Measurements from ENCODE around the gene LYRM2. TPM values are rescaled to one million over a fixed set of nuclear protein-coding genes. Genes with fewer than 3 reads are reported as not detected.
"Not testable (repeated sequence)": the region's sequence is repeated elsewhere in the genome, so short reads cannot be mapped to it uniquely, and the experiment has no call there.

LYRM2 gene
- total RNA-seq, 1 experiment from 2014 or later: 46.6 TPM

DNA sequence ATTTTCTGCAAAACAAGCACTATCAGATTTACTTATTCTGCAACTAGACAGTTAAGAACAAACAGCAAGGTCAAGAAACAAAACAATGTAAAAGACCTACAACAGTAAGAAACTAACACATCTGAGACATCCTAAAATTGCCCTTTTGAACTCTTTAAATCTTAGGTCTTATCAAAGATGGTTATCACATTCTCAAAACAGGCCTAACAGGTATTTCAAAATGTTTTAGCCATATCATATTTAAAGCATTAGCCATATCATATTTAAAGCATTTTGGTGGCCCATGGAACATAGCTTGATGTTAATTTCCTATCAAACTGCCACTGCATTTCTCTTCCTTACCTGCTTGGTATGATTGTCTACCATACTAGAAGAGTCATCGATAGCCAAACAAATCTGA lies 11.1 kb upstream of the LYRM2 start:
- no peak for DNase-seq (ENCODE audit: low read depth)

DNA sequence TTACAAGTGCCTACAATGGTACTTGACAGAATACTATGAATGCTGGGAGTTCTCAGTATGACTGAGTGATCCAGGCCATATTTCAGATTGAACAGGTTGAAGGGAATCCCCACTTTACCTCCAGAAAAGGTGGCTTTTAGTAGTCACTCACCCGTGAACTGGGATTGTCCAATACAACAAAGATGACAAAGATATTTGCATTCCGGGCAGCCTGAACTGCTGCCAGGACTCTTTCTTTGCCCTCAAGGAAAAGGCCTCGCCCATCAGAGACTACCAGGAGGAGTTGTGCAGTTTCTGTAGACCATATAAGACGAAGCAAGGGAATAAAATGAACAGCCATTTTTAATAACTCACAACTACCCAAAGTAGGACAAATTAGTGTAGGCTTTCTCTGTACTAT lies 6.3 kb upstream of the LYRM2 start:
- DNase-seq (ENCODE audit: low read depth): no peak

DNA sequence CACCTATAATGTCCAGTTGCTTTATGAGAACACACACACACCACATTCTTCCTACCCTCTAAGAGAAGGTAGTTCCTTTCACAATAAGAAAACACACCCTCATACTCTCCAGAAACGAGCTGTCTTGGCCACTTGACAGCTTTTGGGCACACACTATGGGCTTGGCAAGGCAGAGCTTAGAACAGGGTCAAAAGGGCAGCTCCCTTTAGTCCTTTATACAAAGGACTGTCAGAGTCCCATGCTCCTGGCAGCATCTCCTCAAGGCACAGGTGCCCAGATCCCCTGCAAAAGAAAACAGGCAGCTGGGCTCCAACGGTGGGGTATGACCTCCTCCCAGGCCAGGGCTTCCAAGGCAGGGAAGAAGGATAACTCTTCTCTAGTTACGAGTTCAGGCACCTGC lies 4.9 kb upstream of the LYRM2 start:
- DNase-seq (ENCODE audit: low read depth): no peak

DNA sequence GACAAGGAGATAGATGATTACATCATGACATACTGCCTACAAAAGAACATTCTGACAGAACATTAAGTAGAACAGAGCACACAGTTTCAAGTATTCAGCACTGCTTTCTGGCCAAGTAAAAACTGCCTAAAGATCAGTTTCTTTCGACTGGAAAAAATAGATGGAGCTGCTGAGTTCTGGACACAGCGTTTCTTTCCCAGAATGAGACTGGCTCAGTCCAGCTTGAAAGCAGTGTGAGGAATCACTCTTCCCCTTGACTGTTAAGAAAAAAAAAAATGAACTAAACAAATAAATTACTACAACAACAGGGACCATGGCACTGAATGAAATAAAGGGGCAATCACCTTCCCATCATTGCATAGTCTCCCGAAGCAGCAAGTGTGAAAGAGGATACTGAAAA lies 4.4 kb upstream of the LYRM2 start:
- DNase-seq (ENCODE audit: low read depth): no peak

DNA sequence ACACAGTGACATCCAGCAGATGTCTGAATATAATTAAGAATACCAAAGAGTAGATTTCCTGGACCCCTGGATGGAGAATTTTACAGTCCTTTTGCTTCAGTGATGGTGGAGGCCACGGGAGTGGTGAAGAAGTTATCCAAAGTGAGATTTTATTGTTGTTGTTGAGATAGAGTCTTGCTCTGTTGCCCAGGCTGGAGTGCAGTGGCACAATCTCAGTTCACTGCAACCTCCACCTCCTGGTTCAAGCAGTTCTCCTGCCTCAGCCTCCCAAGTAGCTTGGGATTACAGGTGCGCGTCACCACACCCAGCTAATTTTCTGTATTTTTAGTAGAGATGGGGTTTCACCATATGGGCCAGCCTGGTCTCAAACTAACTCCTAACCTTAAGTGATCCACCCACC lies 3.0 kb upstream of the LYRM2 start:
- DNase-seq (ENCODE audit: low read depth): not testable (repeated sequence)

DNA sequence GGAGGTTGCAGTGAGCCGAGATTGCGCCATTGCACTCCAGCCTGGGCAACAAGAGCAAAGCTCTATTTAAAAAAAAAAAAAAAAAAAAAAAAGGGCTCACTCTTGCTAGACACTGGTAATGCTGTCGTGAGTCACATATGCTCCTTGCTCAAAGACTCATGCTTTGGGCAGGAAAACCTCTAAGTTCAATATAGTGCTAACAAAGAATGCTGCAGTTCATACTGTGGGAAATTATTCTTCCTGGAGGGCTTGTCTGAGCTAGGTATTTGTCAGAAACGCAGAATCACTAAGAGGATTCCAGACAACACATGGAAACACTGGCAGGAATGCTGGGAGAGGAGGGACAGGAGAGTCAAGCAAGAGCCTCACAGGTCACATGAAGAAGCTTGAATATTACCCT lies 2.3 kb upstream of the LYRM2 start:
- peak; percentile 2 for DNase-seq (ENCODE audit: low read depth)

DNA sequence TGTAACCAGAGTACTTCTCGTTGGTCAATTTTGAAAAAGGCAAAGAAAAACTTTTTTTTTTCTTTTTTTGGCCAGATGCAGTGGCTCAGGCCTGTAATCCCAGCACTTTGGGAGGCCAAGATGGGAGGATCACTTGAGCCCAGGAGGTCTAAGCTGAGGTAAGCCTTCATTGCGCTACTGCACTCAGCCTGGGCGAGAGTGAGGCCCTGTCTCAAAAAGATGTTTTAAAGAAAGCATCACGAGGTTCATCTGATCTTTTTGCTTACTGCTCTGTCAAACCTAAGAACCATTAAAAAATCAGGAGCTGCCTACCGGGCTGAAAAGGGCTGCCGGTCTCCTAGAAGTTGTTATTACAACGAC lies 607 bp downstream of the LYRM2 start:
- DNase-seq (ENCODE audit: low read depth): no peak

DNA sequence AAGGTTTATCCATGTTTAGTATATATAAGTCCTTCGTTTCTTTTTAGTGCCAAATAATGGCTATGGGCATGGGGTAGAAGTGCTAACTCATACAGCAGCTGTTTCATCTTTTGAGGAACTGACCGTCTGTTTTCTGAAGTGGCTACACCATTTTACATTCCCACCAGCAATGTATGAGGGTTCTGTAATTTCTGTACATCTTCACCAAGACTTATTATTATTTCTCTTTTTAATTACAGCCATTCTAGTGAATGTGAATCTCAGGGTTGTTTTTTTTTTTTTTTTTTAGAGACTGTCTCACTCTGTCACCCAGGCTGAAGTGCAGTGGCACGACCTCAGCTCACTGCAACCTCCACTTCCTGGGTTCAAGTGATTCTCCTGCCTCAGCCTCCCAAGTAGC lies 2.1 kb downstream of the LYRM2 start:
- DNase-seq (ENCODE audit: low read depth): not testable (repeated sequence)

DNA sequence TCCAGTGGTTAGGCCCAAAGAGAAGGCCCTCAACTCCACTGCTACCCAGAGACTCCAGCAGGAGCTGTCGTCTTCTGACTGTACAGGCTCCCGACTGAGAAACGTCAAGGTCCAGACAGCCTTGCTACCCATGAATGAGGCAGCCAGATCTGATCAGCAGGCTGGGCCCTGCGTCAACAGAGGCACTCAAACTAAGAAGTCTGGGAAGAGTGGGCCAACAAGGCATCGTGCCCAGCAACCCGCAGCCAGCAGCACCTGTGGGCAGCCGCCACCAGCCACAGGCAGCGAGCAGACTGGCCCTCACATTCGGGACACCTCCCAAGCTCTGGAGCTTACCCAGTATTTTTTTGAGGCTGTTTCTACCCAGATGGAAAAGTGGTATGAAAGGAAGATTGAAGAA lies 8.1 kb downstream of the LYRM2 start:
- DNase-seq (ENCODE audit: low read depth): no peak

DNA sequence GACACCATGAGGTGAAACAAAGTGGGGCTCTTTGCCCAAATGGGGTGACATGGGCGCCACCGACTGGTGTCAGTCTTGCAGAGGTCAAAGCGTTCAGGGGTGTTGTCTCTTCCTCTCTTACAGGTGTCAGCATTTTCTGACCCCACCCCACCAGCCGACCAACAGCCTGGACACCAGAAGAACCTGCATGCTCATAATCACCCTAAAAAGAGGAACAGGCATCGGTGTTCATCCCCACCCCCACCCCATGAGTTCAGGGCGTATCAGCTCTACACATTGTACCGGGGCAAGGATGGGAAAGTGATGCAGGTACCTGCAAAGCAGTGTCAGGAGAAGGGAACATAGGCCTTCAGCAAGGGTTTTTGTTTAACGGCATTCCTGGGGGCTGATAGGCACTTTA lies 14.8 kb downstream of the LYRM2 start:
- no peak for DNase-seq (ENCODE audit: low read depth)

DNA sequence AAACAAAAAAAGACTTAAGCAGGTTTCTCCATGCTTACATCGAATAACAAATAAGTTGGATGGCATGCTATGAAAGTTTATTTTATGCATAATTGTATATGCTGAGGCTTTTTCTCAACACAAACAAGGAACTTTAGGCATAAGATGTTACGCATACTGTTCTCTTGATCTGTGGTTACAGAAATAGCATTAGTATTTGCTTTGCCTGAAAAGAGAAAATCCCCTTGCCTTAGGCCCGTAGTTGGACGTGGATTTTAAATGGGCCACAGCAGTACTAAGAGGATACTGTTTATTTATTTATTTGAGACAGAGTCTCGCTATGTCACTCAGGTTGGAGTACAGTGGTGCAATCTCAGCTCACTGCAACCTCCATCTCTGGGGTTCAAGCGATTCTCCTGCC lies 19.0 kb downstream of the LYRM2 start:
- DNase-seq (ENCODE audit: low read depth): no peak

DNA sequence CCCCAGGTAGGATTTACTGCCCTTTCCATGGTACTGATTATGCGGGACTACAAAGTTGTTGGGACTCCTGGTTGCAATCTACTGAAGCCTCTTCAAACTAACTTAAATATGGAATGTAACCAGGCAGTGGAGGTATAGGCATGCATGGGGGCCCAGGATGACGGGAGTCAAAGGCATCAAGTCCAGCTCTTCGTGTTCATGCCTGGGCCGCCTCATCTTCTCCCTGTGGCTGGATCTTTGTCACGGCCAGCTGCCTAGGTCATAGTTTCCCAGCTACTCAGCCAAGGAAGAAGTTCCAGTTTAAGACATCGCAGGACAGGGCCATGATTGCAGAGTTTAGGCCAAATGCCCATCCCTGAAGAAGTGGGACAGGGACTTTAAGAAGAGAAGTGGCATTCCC lies 20.5 kb downstream of the LYRM2 start:
- no peak for DNase-seq (ENCODE audit: low read depth)

DNA sequence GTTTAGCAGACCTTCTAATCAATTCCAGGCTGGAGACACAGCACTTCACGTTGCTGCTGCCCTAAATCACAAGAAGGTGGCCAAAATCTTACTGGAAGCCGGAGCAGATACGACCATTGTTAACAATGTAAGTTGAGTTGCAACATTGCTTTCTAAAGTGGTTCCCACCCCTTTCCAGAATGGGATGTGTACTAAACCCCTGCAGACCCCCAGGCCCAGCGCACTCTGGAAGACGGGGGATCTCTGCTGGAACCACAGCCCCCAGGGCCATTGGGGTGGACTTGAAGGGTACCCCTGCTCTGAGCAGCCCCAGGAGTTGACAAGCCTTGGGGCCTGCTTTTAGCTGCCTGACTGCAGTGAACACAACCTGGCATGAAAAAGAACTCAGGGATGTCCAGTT lies 22.0 kb downstream of the LYRM2 start:
- no peak for DNase-seq (ENCODE audit: low read depth)

DNA sequence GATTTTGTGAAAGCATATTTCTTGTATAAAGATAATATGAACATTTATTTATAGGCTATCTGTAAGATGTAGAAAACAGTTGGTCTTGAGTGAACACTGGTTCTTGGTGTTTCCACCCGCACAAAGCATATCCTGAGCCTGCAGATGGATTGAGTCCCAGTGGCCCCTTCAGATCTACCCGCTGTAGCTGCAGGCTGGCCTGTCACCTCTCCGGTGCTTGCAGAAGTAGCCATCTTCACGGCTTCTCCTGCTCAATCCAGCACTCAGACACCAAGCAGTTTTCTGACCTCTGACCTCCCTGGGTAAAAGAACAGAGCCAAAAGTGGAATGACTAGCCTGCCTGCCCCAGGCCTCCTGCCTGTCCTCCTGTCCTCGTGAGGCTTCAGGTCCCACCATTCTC lies 22.7 kb downstream of the LYRM2 start:
- no peak for DNase-seq (ENCODE audit: low read depth)

DNA sequence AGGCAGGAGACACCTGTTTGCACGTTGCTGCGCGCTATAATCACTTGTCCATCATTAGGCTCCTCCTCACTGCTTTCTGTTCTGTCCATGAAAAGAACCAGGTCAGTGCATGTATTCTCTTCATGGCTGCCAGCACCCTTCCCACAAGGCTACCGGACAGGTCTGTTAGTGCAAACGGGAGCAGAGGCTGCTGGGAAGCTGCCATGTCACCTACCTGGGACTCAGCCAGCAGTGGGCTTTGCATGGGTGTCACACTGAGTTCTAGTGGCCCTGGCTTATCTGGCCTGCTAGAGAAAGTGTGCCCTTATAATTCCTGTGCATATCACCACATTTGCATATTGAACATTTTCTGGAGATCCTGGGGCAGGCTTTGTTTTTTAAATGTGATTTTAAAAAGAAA lies 24.8 kb downstream of the LYRM2 start:
- no peak for DNase-seq (ENCODE audit: low read depth)

DNA sequence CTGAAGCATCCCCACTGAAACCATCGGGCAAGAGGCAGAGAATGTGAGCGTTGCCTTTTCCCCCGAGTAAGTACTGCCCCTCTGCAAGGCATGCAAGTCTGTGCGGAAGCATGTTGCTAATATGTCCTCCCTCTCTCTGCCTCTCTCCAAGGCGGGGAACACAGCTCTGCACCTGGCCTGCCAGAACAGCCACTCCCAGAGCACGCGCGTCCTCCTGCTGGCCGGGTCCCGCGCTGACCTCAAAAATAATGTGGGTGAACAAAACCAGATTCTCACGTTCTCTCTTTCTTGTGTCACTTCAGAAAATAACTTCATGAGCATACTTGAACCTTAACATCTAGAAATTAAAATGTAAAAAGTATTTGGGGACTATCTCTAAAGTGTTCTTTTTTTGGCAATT lies 26.4 kb downstream of the LYRM2 start:
- no peak for DNase-seq (ENCODE audit: low read depth)

DNA sequence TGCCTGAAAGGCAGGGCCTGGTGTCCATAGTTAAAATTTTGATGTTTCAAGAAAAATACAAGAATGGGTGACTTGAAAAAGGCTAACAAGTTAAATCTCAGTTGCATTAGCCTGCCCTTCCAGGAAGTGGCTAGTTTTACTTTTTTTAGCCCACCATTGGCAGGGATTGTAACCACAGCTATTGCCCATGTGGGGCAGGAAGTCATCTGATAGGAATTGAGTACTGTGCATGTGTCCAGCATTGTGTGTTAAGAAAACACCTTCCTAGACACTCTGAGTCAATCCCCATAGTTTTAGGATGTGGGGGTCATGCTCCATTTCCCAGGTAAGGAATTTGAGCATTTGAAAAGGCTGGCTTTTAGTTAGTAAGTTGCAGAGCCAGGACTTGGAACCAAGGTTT lies 26.9 kb downstream of the LYRM2 start:
- peak; percentile 10 for DNase-seq (ENCODE audit: low read depth)

DNA sequence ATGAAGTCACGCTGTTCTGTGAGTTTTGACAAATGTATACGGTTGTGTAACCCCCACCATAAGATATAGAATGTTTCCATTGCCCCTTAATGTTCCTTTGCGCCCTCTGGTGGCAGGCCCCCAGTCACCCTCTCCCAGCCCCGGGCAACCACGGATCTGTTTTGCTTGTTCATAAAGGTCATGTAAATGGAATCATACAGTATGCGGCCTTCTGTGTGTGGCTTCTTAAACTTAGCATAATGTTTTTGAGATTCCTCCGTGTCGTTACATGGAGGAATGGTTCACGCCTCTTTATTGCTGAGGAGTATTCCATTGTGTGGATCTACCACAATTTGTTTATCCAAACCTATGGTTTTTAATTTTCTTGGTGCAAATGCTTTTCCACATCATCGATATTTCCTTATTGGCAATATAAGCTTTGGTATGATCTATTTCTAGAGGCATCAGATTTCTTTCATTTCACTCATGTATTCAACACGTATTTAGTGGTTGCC lies 28.4 kb downstream of the LYRM2 start:
- DNase-seq (ENCODE audit: low read depth): peak; percentile 11

DNA sequence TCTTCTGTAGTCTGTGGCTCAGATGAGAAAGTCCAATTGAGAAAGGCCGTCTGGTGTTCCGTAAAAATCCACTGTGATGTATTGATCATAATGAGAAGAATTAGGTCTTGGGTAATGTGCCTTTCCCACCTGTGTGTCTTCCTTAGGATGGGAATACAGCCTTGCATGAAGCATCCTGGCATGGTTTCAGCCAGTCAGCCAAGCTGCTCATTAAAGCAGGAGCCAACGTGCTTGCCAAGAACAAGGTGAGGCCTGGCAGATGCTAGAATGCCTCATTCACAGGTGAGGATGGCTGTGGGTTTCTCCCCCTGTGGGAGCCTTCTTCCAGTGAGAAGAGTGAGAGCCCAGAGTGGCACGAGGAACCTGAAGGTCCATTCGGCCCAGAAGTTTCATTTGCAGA lies 32.7 kb downstream of the LYRM2 start:
- DNase-seq (ENCODE audit: low read depth): no peak

DNA sequence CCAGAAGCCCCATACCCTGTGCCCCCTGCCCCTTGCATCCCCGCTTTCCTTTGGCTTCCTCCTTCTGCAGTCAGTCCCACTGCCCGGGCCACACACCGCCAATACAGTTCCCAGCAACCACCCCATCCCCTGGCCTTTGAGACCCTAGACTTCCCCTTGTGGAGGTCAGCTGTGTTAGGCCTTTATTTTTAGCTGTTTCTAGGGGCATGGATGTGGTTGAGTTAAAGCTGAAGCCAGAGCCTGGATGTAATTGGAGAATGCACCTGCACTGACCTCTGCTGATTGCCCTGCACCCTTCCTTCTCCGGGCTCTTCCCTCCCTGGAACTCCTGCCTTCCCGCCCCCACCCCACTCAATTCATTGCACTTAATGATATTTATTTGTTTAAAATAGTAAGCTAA lies 33.9 kb downstream of the LYRM2 start:
- no peak for DNase-seq (ENCODE audit: low read depth)

DNA sequence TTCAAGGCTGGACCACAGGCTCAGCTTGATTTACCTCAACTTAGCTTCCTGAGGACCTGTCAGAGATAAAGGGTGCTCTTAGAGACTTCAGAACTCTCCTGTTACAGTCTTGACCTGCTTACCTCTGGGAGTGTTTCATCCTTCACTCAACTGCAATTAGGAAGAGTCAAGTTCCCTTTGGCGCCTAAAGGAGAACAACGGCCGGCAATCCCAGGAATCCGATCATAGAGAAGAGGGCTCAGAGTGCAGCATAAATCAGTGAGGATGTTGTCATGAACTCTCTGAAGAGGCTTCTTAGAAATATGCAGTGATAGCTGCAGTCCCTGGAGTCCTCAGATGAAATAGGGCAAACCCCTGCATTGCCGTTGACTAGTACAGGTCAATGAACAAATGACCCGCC lies 36.4 kb downstream of the LYRM2 start:
- no peak for DNase-seq (ENCODE audit: low read depth)

DNA sequence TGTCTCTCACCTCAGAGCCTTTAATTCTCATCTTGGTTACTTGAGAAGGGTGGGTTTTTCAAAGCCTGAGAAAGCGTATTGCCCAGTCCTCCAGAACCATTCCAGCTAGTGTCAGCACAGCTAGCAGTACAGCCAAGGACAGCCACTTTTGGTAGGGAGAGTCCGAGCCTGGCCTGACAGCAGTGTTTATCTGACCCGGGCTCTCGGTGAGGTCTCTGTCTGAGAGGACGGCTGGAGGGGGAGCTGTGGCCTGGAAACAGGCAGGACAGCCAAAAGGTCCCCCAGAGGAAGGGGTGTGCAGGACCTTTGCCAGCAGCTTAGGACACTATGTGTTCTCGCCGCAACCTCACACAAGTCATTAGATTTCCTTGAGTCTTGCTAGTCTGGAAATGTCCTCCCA lies 38.8 kb downstream of the LYRM2 start:
- no peak for DNase-seq (ENCODE audit: low read depth)

DNA sequence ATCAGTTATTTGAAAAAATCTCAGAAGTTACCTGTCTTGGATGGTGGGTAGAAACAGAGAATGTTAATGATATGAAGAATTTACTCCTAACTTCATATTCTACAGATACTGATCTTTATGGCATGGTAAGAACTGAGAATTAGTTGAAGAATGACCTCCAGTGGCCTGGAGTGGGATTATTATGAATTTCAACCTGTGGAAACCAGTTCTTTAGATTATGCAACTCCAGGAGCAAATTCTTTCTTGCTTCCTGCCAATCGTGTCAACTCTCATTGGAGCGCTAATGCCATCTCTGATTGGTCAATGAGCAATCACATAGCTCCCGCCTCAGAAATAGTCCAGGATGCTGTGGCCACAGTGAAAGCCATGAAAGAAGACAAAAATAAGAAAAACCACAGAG lies 40.6 kb downstream of the LYRM2 start:
- DNase-seq (ENCODE audit: low read depth): peak; percentile 40

DNA sequence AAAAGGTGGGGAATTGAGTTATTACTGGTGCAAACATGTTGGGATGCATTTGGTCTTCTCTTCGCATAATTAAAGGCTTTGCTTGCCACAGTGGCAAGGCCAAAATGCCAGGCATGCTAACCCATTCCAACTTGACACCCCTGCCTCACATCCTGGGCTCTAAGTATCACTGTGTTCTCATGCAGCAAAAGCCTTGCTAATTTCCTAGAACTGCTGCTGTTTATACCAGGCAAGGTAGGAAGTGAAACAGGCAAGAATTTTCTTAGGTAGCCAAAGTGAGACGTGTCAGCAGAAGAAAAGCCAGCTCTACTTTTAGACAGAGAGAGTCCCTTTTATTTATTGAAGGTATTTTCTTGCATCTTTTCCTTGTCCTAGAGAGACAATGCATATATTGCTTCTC lies 41.2 kb downstream of the LYRM2 start:
- DNase-seq (ENCODE audit: low read depth): no peak

DNA sequence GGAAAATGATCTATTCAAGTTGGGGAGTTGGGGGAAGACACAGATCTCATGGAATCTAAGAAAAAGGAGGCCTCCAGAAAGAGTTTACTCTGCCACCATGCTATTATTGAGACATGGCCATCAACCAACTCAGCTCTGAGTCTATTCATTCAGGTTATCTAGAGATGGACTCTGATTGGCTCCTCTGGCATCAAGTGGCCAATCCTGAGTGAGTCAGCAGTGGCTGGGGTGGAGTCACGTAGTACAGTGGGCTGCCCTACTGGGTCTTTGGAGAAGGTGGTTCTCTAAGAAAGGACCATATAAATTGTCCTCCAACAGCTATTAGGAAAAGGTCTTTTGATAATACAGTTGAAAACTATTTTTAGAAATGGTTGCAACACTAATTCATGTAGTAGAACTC lies 42.1 kb downstream of the LYRM2 start:
- DNase-seq (ENCODE audit: low read depth): no peak

Data from LHCN-M2 (cell line).